HEK293 (cell line): Measurements from ENCODE around the gene KRT15.
A peak's percentile ranks its signal among the peaks of the same experiment; 100 is the strongest.

Source experiments
- CTCF ChIA-PET: fragments of 350-600 bp; formaldehyde crosslinking; extraction: SDS; loops from one replicate; lab custom pipeline; 2021; ENCODE audit warnings: antibody characterized with exemption; lab: Yijun Ruan, JAX
- POLR2A ChIA-PET: fragments of 300-600 bp; formaldehyde crosslinking; extraction: SDS; loops from one replicate; lab custom pipeline; 2020; ENCODE audit warnings: antibody characterized with exemption, inconsistent platforms; lab: Yijun Ruan, JAX
- H3K27ac ChIP-seq: fragments of 200-500 bp; sonication (Bioruptor generic); 2 replicates; pipeline ENCODE4 v1.5.1; 2014; ENCODE audit warnings: low read depth, low read length, control low read depth, inconsistent platforms; ENCODE audit errors: extremely low read depth
- H3K36me3 ChIP-seq, 2 experiments: fragments of 200-500 bp in 1 of 2; sonication (Bioruptor generic) in 1 of 2; 1 replicate in 1 of 2; 2 replicates in 1 of 2; pipeline ENCODE4 v1.5.1; 2014 to 2017; ENCODE audit warnings: inconsistent platforms in 2 of 2, low read length in 2 of 2; ENCODE audit not compliant: control insufficient read depth in 2 of 2, insufficient read depth in 1 of 2
- H3K4me1 ChIP-seq: fragments of 200-500 bp; sonication (Bioruptor generic); 2 replicates; pipeline ENCODE4 v1.5.1; 2014; ENCODE audit warnings: mild to moderate bottlenecking, low read length, inconsistent platforms; ENCODE audit not compliant: control insufficient read depth, insufficient read depth
- H3K4me3 ChIP-seq: 2 replicates; pipeline ENCODE4 v1.5.1; 2011; ENCODE audit warnings: low read depth, mild to moderate bottlenecking, control low read depth, low read length, moderate library complexity
- H3K9me3 ChIP-seq: fragments of 200-500 bp; sonication (Bioruptor generic); 2 replicates; pipeline ENCODE4 v1.5.1; 2014; ENCODE audit warnings: low read depth, low read length, inconsistent platforms; ENCODE audit not compliant: control insufficient read depth, insufficient read depth
- GLI2 ChIP-seq: fragments of 450-650 bp; formaldehyde crosslinking; IDR thresholded peaks from 2 replicates; pipeline ENCODE4; 2017; ENCODE audit warnings: missing biosample characterization, missing genetic modification characterization, low read depth, borderline replicate concordance
- IKZF3 ChIP-seq: fragments of 450-650 bp; IDR thresholded peaks from 2 replicates; pipeline ENCODE4 v1.5.0; 2018; ENCODE audit warnings: missing biosample characterization, mild to moderate bottlenecking, missing genetic modification characterization, moderate library complexity
- RBAK ChIP-seq: fragments of 450-650 bp; formaldehyde crosslinking; IDR thresholded peaks from 2 replicates; pipeline ENCODE4 v1.5.1; 2016; ENCODE audit warnings: missing biosample characterization, missing genetic modification characterization
- SALL2 ChIP-seq: fragments of 450-650 bp; formaldehyde crosslinking; IDR thresholded peaks from 2 replicates; pipeline ENCODE4 v1.5.0; 2017; ENCODE audit warnings: missing biosample characterization, mild to moderate bottlenecking, missing genetic modification characterization, borderline replicate concordance
- TRIM28 ChIP-seq: IDR thresholded peaks from 2 replicates; pipeline ENCODE4 v1.6.1; 2011; ENCODE audit warnings: low read length, control low read depth, borderline replicate concordance
- ZBTB20 ChIP-seq: fragments of 450-650 bp; formaldehyde crosslinking; IDR thresholded peaks from 2 replicates; pipeline ENCODE4 v1.5.1; 2016; ENCODE audit warnings: missing biosample characterization, missing genetic modification characterization
- ZBTB48 ChIP-seq: fragments of 450-650 bp; formaldehyde crosslinking; IDR thresholded peaks from 2 replicates; pipeline ENCODE4 v1.5.1; 2016; ENCODE audit warnings: missing biosample characterization, missing genetic modification characterization
- ZNF157 ChIP-seq: fragments of 450-650 bp; formaldehyde crosslinking; IDR thresholded peaks from 2 replicates; pipeline ENCODE4 v1.5.1; 2016; ENCODE audit warnings: missing biosample characterization, missing genetic modification characterization
- ZNF24 ChIP-seq: fragments of 450-650 bp; formaldehyde crosslinking; IDR thresholded peaks from 2 replicates; pipeline ENCODE4 v1.5.1; 2016; ENCODE audit warnings: missing biosample characterization, missing genetic modification characterization
- ZNF366 ChIP-seq: fragments of 450-650 bp; formaldehyde crosslinking; conservative IDR thresholded peaks from 2 replicates; pipeline ENCODE4 v1.5.1; 2016; ENCODE audit warnings: missing biosample characterization, missing genetic modification characterization
- ZNF747 ChIP-seq: fragments of 450-650 bp; formaldehyde crosslinking; IDR thresholded peaks from 2 replicates; pipeline ENCODE4 v1.5.1; 2016; ENCODE audit warnings: missing biosample characterization, missing genetic modification characterization
- ZNF843 ChIP-seq: fragments of 450-650 bp; formaldehyde crosslinking; IDR thresholded peaks from 2 replicates; pipeline ENCODE4 v1.5.1; 2016; ENCODE audit warnings: missing biosample characterization, missing genetic modification characterization
- TF ChIP-seq, protein P1 (sequence below): fragments of 450-650 bp; formaldehyde crosslinking; IDR thresholded peaks from 2 replicates; pipeline ENCODE4 v1.5.1; 2016; ENCODE audit warnings: missing biosample characterization, missing genetic modification characterization
- TF ChIP-seq, protein P2 (sequence below): fragments of 450-650 bp; formaldehyde crosslinking; IDR thresholded peaks from 2 replicates; pipeline ENCODE4 v1.5.1; 2016; ENCODE audit warnings: missing biosample characterization, missing genetic modification characterization
- TF ChIP-seq, protein P3 (sequence below): fragments of 450-650 bp; formaldehyde crosslinking; IDR thresholded peaks from 2 replicates; pipeline ENCODE4 v1.5.1; 2017; ENCODE audit warnings: missing biosample characterization, missing genetic modification characterization
- TF ChIP-seq, protein P4 (sequence below): fragments of 450-650 bp; formaldehyde crosslinking; IDR thresholded peaks from 2 replicates; pipeline ENCODE4 v1.5.0; 2017; ENCODE audit warnings: missing biosample characterization, missing genetic modification characterization, borderline replicate concordance

Gene KRT15

DNA sequence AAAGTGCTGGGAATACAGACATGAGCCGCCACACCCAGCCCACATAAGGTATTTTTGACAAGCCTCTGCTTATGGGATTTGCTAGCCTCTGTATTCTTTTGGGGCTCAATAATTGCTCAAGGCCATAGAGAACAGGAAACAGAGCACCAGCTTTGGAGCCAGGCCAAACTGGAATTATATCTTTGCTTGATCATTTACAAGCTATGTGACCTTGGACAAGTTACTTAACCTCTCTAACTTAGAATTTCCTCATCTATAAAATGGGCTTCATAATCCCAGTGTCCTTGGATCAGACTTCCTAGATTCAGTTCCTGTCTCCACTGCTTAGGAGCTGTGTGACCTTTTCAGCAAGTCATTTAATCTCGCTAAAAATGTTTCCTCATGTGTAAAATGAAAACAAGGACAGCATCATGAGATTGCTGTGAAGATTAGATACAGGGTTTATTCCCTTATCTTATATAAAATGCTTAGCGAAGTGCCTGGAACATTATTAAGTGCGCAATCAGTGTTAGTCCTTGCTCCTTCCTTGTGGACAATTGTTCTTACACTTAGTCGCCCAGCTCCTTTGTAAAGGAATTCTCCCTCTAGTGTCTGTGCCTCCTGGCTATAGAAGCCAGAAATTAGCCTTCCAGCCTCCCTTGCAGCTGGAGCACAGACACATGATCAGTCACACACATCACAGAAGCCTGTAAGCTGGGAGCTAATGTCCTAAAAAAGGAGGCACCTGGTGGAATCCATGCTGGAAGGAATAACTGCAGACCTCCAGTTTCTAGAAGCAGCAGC lies 36.6 kb upstream of the KRT15 start:
- no peak for TF ChIP-seq ZNF157 (tag by site-specific recombination)
- no peak for TF ChIP-seq ZBTB48 (tag by site-specific recombination)
- TF ChIP-seq, protein P1, sequence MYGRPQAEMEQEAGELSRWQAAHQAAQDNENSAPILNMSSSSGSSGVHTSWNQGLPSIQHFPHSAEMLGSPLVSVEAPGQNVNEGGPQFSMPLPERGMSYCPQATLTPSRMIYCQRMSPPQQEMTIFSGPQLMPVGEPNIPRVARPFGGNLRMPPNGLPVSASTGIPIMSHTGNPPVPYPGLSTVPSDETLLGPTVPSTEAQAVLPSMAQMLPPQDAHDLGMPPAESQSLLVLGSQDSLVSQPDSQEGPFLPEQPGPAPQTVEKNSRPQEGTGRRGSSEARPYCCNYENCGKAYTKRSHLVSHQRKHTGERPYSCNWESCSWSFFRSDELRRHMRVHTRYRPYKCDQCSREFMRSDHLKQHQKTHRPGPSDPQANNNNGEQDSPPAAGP (tag by site-specific recombination) = no peak
- TF ChIP-seq SALL2 (tag by site-specific recombination) = no peak
- peak; percentile 59; the same call in 1 of the 2 replicates for TF ChIP-seq TRIM28
- TF ChIP-seq GLI2 (tag by site-specific recombination) = no peak
- TF ChIP-seq, protein P2, sequence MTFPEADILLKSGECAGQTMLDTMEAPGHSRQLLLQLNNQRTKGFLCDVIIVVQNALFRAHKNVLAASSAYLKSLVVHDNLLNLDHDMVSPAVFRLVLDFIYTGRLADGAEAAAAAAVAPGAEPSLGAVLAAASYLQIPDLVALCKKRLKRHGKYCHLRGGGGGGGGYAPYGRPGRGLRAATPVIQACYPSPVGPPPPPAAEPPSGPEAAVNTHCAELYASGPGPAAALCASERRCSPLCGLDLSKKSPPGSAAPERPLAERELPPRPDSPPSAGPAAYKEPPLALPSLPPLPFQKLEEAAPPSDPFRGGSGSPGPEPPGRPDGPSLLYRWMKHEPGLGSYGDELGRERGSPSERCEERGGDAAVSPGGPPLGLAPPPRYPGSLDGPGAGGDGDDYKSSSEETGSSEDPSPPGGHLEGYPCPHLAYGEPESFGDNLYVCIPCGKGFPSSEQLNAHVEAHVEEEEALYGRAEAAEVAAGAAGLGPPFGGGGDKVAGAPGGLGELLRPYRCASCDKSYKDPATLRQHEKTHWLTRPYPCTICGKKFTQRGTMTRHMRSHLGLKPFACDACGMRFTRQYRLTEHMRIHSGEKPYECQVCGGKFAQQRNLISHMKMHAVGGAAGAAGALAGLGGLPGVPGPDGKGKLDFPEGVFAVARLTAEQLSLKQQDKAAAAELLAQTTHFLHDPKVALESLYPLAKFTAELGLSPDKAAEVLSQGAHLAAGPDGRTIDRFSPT (tag by site-specific recombination) = no peak
- TF ChIP-seq, protein P3, sequence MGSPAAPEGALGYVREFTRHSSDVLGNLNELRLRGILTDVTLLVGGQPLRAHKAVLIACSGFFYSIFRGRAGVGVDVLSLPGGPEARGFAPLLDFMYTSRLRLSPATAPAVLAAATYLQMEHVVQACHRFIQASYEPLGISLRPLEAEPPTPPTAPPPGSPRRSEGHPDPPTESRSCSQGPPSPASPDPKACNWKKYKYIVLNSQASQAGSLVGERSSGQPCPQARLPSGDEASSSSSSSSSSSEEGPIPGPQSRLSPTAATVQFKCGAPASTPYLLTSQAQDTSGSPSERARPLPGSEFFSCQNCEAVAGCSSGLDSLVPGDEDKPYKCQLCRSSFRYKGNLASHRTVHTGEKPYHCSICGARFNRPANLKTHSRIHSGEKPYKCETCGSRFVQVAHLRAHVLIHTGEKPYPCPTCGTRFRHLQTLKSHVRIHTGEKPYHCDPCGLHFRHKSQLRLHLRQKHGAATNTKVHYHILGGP = no peak
- no peaks in the 10 kb centered on the region for H3K36me3 ChIP-seq
- POLR2A ChIA-PET = no interaction called here
- no peak overlapping the region for H3K27ac ChIP-seq
- no peak overlapping the region for H3K4me3 ChIP-seq
- CTCF ChIA-PET = interaction anchor here (14.9 to 16.6 kb wide), 2 partner anchors 96 to 110 kb away, joined by 416 to 546 read pairs; no protein-coding TSS in a partner anchor
- H3K4me1 ChIP-seq = no peaks in the 10 kb centered on the region
- H3K9me3 ChIP-seq = no peaks in the 10 kb centered on the region

DNA sequence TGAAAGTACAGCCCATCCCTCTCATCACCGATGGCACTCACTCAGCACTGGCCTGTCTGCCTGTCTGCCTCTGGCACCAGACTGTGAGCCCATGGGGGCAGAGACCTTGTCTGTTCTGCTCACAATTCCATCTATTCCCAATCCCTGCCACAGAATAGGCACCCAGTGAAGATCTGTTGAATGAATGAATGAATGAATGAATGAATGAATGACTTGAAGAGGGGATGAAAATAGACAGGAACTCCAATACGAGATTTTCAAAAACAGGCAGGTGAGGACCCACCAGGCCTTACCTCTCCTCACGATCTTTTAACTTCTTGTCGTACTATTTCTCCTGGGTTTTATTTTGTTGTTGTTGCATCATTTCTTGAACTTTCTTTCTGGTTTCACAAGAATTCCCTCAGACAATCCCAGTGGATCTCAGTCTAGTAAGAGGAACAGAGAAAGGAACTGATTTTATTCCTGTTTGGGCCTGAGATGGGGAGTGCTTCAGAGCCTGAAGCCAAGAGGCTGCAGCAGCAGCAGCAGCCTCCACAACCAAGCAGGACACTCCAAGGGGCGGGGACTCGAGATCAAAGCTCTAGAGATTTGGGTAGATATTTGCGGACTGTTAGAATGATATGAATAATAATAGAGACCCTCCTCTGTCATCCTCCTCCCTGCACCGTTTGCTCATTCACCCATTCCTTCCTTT lies 35.4 kb upstream of the KRT15 start:
- Histone ChIP-seq H3K36me3 (no peaks in the 10 kb centered on the region), H3K9me3 (no peaks in the 10 kb centered on the region), H3K4me3 (no peak overlapping the region), H3K4me1 (no peaks in the 10 kb centered on the region)
- POLR2A ChIA-PET = no interaction called here
- TF ChIP-seq ZNF24 (tag by site-specific recombination) (0 out of 2 replicates have a peak, but pooled peaks have one; percentile 55), IKZF3 (tag by site-specific recombination) (no peak)
- TF ChIP-seq, all 188 proteins: peak for 1
- CTCF ChIA-PET = interaction anchor here (0.7 to 16.6 kb wide), 4 partner anchors 11 to 648 kb away, joined by 3 to 546 read pairs (median 210); no protein-coding TSS in a partner anchor
- H3K27ac ChIP-seq = no peak overlapping the region

DNA sequence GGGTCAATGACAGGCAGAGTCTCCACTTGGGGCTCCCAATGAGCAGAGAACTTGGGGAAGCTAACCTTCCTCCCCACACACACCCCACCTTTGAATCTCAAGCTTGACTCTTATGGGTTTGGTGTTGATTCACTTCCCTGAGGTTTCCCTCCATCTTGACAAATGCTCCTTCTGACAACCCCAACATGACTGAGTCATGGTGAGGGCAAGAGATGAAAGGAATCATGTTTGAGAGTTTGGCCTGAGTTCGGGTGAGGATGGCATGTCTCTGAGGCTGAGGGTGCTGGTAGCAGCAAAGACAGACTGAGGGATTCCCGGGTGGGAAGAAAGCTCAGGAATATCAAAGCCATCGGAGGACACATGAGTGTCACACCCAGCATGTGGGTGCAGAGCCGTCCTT lies 34.5 kb upstream of the KRT15 start:
- CTCF ChIA-PET = interaction anchor here (0.7 to 16.6 kb wide), 6 partner anchors 10 to 749 kb away, joined by 3 to 546 read pairs (median 4); no protein-coding TSS in a partner anchor
- no peaks in the 10 kb centered on the region for H3K4me1 ChIP-seq
- TF ChIP-seq, protein P3 = no peak
- TF ChIP-seq ZBTB20 (tag by site-specific recombination) (no peak), ZNF366 (tag by site-specific recombination) (no peak), RBAK (tag by site-specific recombination) (no peak), ZNF843 (no peak), ZNF747 (tag by site-specific recombination) (no peak)
- TF ChIP-seq, protein P4, sequence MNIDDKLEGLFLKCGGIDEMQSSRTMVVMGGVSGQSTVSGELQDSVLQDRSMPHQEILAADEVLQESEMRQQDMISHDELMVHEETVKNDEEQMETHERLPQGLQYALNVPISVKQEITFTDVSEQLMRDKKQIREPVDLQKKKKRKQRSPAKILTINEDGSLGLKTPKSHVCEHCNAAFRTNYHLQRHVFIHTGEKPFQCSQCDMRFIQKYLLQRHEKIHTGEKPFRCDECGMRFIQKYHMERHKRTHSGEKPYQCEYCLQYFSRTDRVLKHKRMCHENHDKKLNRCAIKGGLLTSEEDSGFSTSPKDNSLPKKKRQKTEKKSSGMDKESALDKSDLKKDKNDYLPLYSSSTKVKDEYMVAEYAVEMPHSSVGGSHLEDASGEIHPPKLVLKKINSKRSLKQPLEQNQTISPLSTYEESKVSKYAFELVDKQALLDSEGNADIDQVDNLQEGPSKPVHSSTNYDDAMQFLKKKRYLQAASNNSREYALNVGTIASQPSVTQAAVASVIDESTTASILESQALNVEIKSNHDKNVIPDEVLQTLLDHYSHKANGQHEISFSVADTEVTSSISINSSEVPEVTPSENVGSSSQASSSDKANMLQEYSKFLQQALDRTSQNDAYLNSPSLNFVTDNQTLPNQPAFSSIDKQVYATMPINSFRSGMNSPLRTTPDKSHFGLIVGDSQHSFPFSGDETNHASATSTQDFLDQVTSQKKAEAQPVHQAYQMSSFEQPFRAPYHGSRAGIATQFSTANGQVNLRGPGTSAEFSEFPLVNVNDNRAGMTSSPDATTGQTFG = no peak

More for the DNA sequence above, 34.5 kb upstream of the KRT15 start:
- H3K36me3 ChIP-seq = no peaks in the 10 kb centered on the region
- no peak overlapping the region for H3K27ac ChIP-seq
- H3K4me3 ChIP-seq = no peak overlapping the region
- no peaks in the 10 kb centered on the region for H3K9me3 ChIP-seq
- POLR2A ChIA-PET = no interaction called here
